HepG2 (cell line): ENCODE data around the gene CYBB. TPM values are rescaled to one million over a fixed set of nuclear protein-coding genes. Genes with fewer than 3 reads are reported as not detected.

Experiments
- ATAC-seq: fragments of 200-7000 bp; cut with Tn5 transposase; 3 replicates; pipeline ENCODE4 v1.9.1; 2020; ENCODE audit warnings: mild to moderate bottlenecking, moderate library complexity
- BruUV-seq: library from RNA; stranded (reverse); fragments of 400-500 nt; replicated peaks from 2 replicates; lab custom pipeline; 2021; lab: Mats Ljungman, UMichigan
- CTCF ChIA-PET: fragments of 300-600 bp; formaldehyde crosslinking; extraction: SDS; loops from one replicate; lab custom pipeline; 2021; ENCODE audit warnings: low total read pairs, inconsistent platforms, low intra/inter-chr PET ratio; lab: Yijun Ruan, JAX
- POLR2A ChIA-PET: fragments of 350-600 bp; sonication (Branson Sonifier 250); formaldehyde crosslinking; loops from one replicate; lab custom pipeline; 2020; ENCODE audit warnings: antibody characterized with exemption, inconsistent platforms; lab: Yijun Ruan, JAX
- DNase-seq: peaks from one replicate; pipeline ENCODE4 v3.0.0-alpha.2; 2015; ENCODE audit warnings: low spot score
- FAIRE-seq: peaks from 3 replicates; lab custom pipeline; 2011; peaks lifted over from hg19 to GRCh38; lab: Jason Lieb, UNC
- H2AFZ ChIP-seq: one replicate; pipeline ENCODE4 v1.6.1; 2011; ENCODE audit warnings: low read length, inconsistent platforms
- H3K27ac ChIP-seq: fragments of 300-600 bp; 3 replicates; pipeline ENCODE4 v1.8.0; 2011; ENCODE audit warnings: mixed run types, mild to moderate bottlenecking, mixed read lengths, low read length, inconsistent platforms; ENCODE audit not compliant: insufficient read depth; ENCODE audit errors: extremely low read length
- H3K27me3 ChIP-seq, 2 experiments: fragments of 200-600 bp in 1 of 2; 2 replicates in 1 of 2; 3 replicates in 1 of 2; pipeline versions ENCODE4 v1.6.0 to v1.8.0; 2011; ENCODE audit warnings: low read length in 2 of 2, mild to moderate bottlenecking in 2 of 2, moderate library complexity in 2 of 2, inconsistent platforms in 1 of 2; ENCODE audit not compliant: insufficient read depth in 2 of 2, control insufficient read depth in 1 of 2
- H3K36me3 ChIP-seq, 2 experiments: fragments of 200-600 bp in 1 of 2; replicated peaks in 1 of 2; 2 replicates in 1 of 2; 3 replicates in 1 of 2; pipeline versions ENCODE4 v1.5.1 to v1.8.0; 2011; ENCODE audit warnings: low read length in 2 of 2, inconsistent platforms in 1 of 2; ENCODE audit not compliant: insufficient read depth in 2 of 2, control insufficient read depth in 1 of 2
- H3K4me1 ChIP-seq: 2 replicates; pipeline ENCODE4 v1.5.1; 2012; ENCODE audit warnings: low read length, inconsistent platforms; ENCODE audit not compliant: insufficient read depth
- H3K4me2 ChIP-seq: 2 replicates; pipeline ENCODE4 v1.6.0; 2011; ENCODE audit warnings: low read depth, low read length, inconsistent platforms
- H3K4me3 ChIP-seq, 3 experiments: fragments of 200-600 bp in 1 of 3; sonication (generic), shearing (Covaris generic) in 1 of 3; replicated peaks in 1 of 3; 2 replicates each; pipeline ENCODE4 v1.5.1; 2011 to 2016; ENCODE audit warnings: low read length in 3 of 3, inconsistent platforms in 2 of 3, low read depth in 2 of 3, mild to moderate bottlenecking in 2 of 3, control low read depth in 1 of 3, mixed read lengths in 1 of 3; ENCODE audit not compliant: insufficient read depth in 1 of 3
- H3K79me2 ChIP-seq: one replicate; pipeline ENCODE4 v1.6.1; 2011; ENCODE audit warnings: low read length, inconsistent platforms; ENCODE audit not compliant: insufficient read depth
- H3K9ac ChIP-seq: 2 replicates; pipeline ENCODE4 v1.6.0; 2011; ENCODE audit warnings: mild to moderate bottlenecking, low read depth, low read length, inconsistent platforms; ENCODE audit not compliant: insufficient read depth
- H3K9me3 ChIP-seq: 2 replicates; pipeline ENCODE4 v1.5.1; 2012; ENCODE audit warnings: mild to moderate bottlenecking, low read length
- H4K20me1 ChIP-seq: 2 replicates; pipeline ENCODE4 v1.6.0; 2011; ENCODE audit warnings: inconsistent platforms, mild to moderate bottlenecking, low read length, moderate library complexity; ENCODE audit not compliant: insufficient read depth
- ATF6 ChIP-seq: sonication (generic); formaldehyde crosslinking; conservative IDR thresholded peaks from 2 replicates; pipeline ENCODE4 v1.4.0; 2020; ENCODE audit warnings: missing genetic modification reagents
- BHLHE40 ChIP-seq: IDR thresholded peaks from 2 replicates; pipeline ENCODE4 v1.6.1; 2011; ENCODE audit warnings: low read length, improper control_type of control experiment
- FOXJ3 ChIP-seq: sonication (generic); formaldehyde crosslinking; IDR thresholded peaks from 2 replicates; pipeline ENCODE4 v1.4.0; 2020; ENCODE audit warnings: missing genetic modification reagents, mild to moderate bottlenecking, borderline replicate concordance
- GLI4 ChIP-seq: sonication (generic); formaldehyde crosslinking; IDR thresholded peaks from 2 replicates; pipeline ENCODE4 v1.5.1; 2020; ENCODE audit warnings: missing genetic modification reagents, mild to moderate bottlenecking, moderate library complexity, borderline replicate concordance
- KDM6A ChIP-seq: IDR thresholded peaks from 2 replicates; pipeline ENCODE4 v1.6.1; 2016; ENCODE audit warnings: low read depth
- KLF6 ChIP-seq: IDR thresholded peaks from 2 replicates; pipeline ENCODE4 v1.8.0; 2016; ENCODE audit warnings: missing biosample characterization, missing genetic modification reagents
- NFE2 ChIP-seq: sonication (generic); formaldehyde crosslinking; IDR thresholded peaks from 2 replicates; pipeline ENCODE4 v1.4.0; 2020; ENCODE audit warnings: missing genetic modification reagents
- PHF21A ChIP-seq: sonication (generic); formaldehyde crosslinking; IDR thresholded peaks from 2 replicates; pipeline ENCODE4 v1.5.0; 2020; ENCODE audit warnings: mild to moderate bottlenecking, missing genetic modification reagents
- TSC22D2 ChIP-seq: sonication (generic); formaldehyde crosslinking; IDR thresholded peaks from 2 replicates; pipeline ENCODE4 v1.5.1; 2020; ENCODE audit warnings: missing genetic modification reagents, mild to moderate bottlenecking, borderline replicate concordance
- ZC3H4 ChIP-seq: sonication (generic); formaldehyde crosslinking; IDR thresholded peaks from 2 replicates; pipeline ENCODE4 v1.4.0; 2020; ENCODE audit warnings: missing genetic modification reagents, borderline replicate concordance
- ZNF138 ChIP-seq: sonication (generic); formaldehyde crosslinking; IDR thresholded peaks from 2 replicates; pipeline ENCODE4 v1.5.0; 2020; ENCODE audit warnings: mild to moderate bottlenecking, low read depth, missing genetic modification reagents
- ZNF251 ChIP-seq: sonication (generic); formaldehyde crosslinking; IDR thresholded peaks from 2 replicates; pipeline ENCODE4 v1.9.0; 2021; ENCODE audit warnings: mild to moderate bottlenecking, missing genetic modification reagents
- ZNF253 ChIP-seq: sonication (generic); formaldehyde crosslinking; IDR thresholded peaks from 2 replicates; pipeline ENCODE4 v1.8.0; 2022; ENCODE audit warnings: mild to moderate bottlenecking, missing genetic modification reagents, borderline replicate concordance
- ZNF546 ChIP-seq: sonication (generic); formaldehyde crosslinking; conservative IDR thresholded peaks from 2 replicates; pipeline ENCODE4 v1.8.1; 2023; ENCODE audit warnings: mild to moderate bottlenecking, missing genetic modification reagents
- WGBS: methylation state at CpG from one replicate; pipeline ENCODE4 v1.1.6; 2017; ENCODE audit warnings: low lambda C conversion rate; 5-methylcytosine and 5-hydroxymethylcytosine counted together
- in situ Hi-C: cut with HindIII; loops from 2 replicates; pipeline ENCODE4 v1.10.0; 2017; ENCODE audit warnings: low pct_unique_long_range_greater_than_20kb; ENCODE audit not compliant: extremely low pct_ligation_motif_present
- intact Hi-C: fragments of 100-400 bp; cut with micrococcal nuclease; formaldehyde crosslinking; loops from one replicate; pipeline ENCODE4 v1.10.0; 2022; ENCODE audit not compliant: unreplicated experiment
- polyA plus RNA-seq, 8 experiments: library from polyadenylated mRNA; depleted of rRNA in 3 of 8; stranded (reverse) in 7 of 8; unstranded in 1 of 8; fragments of >200 nt; fragmentation: Illumina TruSeq in 4 of 8; extraction: Trizol in 4 of 8; gene quantifications; 2 replicates each; pipeline versions ENCODE4 v1.2.1 to v1.2.3, GENCODE V29; 2011 to 2016; ENCODE audit warnings: low read depth in 4 of 8, missing spikeins in 1 of 8, mixed read lengths in 1 of 8; ENCODE audit not compliant: insufficient read depth in 1 of 8
- total RNA-seq, 5 experiments: library from RNA; depleted of rRNA; stranded (reverse); fragments of >200 nt; fragmentation: Illumina TruSeq; extraction: Trizol; gene quantifications; 2 replicates each; pipeline ENCODE4 v1.2.3, GENCODE V29; 2016; ENCODE audit warnings: low read depth in 1 of 5

CYBB gene
- total and polyA plus RNA-seq, 2 of the 13 experiments (the other 11 are each of a cell fraction or from before 2014, with no cell fraction given): not detected

DNA sequence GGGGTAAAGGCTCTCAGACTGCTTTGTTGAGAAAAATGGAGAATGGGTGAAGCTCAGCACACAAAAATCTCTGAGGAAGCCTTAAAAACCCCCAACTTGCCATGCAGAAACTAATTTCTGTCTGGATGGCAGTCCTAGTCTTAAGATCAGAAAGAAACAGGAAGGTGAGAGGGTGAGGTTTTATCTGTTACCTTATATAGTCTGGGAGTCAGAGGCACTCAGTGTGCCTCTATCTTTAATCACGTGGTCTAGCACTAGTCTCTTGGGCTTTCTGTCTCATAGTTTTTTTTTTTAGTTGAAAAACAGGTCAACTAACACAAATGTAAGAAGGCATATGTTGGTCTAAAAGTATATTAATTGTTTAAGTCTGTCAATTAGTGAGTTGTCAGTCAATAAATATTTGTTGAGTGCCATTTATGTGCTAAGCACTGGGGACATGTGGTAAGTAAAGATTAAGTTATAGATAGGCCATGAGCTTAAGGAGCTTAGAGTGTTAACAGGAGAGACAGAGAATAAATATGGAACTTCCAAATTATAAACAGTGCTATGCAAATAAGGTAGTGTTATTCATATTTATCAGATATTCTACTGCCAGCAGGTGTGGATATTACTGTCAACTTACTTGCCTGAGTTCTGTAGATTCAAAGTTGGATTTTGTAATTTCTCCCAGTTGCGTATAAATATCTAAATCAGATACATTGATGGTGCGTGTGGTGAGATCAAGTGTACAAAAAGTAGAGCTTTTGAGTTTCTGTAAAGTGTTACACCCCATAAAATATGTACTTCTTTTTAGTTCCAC, 7.0 kb downstream of the CYBB start:
- ATAC-seq: no peak
- no peak overlapping the region for H2AFZ ChIP-seq

GRCh38 chrX:37787423-37787869, 7.6 kb downstream of the CYBB start:
- no peak overlapping the region for H3K9ac ChIP-seq
- ChIA-PET POLR2A (no interaction called here), CTCF (no interaction called here)
- H3K4me1 ChIP-seq: no peaks in the 10 kb centered on the region
- no peaks in the 10 kb centered on the region for H4K20me1 ChIP-seq
- no peaks in the 10 kb centered on the region for H3K27me3 ChIP-seq
- DNase-seq (no peak), ATAC-seq (no peak), FAIRE-seq (no peak)
- 66% methylated on average over 5 of the region's 5 CpGs for WGBS
- no peak overlapping the region for H3K27ac ChIP-seq
- no peaks in the 10 kb centered on the region for H3K36me3 ChIP-seq
- no TSS peak for BruUV-seq
- intact Hi-C loops (no loop called here), in situ Hi-C loops (no loop called here)
- H3K79me2 ChIP-seq: no peaks in the 10 kb centered on the region
- no peak overlapping the region for H2AFZ ChIP-seq
- no peak overlapping the region for H3K4me3 ChIP-seq
- H3K4me2 ChIP-seq: no peak overlapping the region
- TF ChIP-seq KDM6A (CRISPR knock-in tag): no peak
- no peak for TF ChIP-seq BHLHE40
- no peak for TF ChIP-seq GLI4 (CRISPR knock-in tag)
- TF ChIP-seq ZNF251 (CRISPR knock-in tag): no peak
- TF ChIP-seq ZNF253: no peak
- no peak for TF ChIP-seq NFE2 (CRISPR knock-in tag)
- no peak for TF ChIP-seq ZNF546 (CRISPR knock-in tag)
- TF ChIP-seq ZC3H4 (CRISPR knock-in tag): no peak
- no peak for TF ChIP-seq TSC22D2 (CRISPR knock-in tag)
- no peak for TF ChIP-seq PHF21A
- no peak for TF ChIP-seq ZNF138 (CRISPR knock-in tag)
- no peak for TF ChIP-seq KLF6
- no peak for TF ChIP-seq FOXJ3 (CRISPR knock-in tag)
- H3K9me3 ChIP-seq: no peaks in the 10 kb centered on the region

More for the DNA sequence above, 7.0 kb downstream of the CYBB start:
- Histone ChIP-seq H3K4me3 (no peak overlapping the region), H3K4me1 (no peaks in the 10 kb centered on the region), H4K20me1 (no peaks in the 10 kb centered on the region), H3K27me3 (no peaks in the 10 kb centered on the region), H3K27ac (no peak overlapping the region), H3K79me2 (no peaks in the 10 kb centered on the region), H3K9ac (no peak overlapping the region), H3K4me2 (no peak overlapping the region), H3K9me3 (no peaks in the 10 kb centered on the region), H3K36me3 (no peaks in the 10 kb centered on the region)
- no TSS peak for BruUV-seq
- DNase-seq: no peak
- no peak for TF ChIP-seq ATF6
- in situ Hi-C loops (no loop called here), intact Hi-C loops (no loop called here)
- no peak for FAIRE-seq
- ChIA-PET CTCF (no interaction called here), POLR2A (no interaction called here)
- 26% methylated on average over 3 of the region's 3 CpGs for WGBS
